Ureter (tissue), 1 donor: ENCODE results near the gene HNRNPA2B1. TPM values are rescaled to one million over a fixed set of nuclear protein-coding genes. Genes with fewer than 3 reads are reported as not detected.
"Not testable (repeated sequence)": the region's sequence is repeated elsewhere in the genome, so short reads cannot be mapped to it uniquely, and the experiment has no call there.

Experiments
- DNase-seq: peaks from one replicate; pipeline ENCODE4 v3.0.0-alpha.2; 2020; ENCODE audit warnings: low spot score
- total RNA-seq: library from RNA; stranded (reverse); gene quantifications from one replicate; pipeline ENCODE4 v1.2.4, GENCODE V29; 2023
- donor health status: DM: yes; HTN: yes; CAD: no.

The HNRNPA2B1 gene
- total RNA-seq, 1 donor from 2014 or later = 409 TPM

GRCh38 chr7:26185131-26185843 is 15.3 kb downstream of the HNRNPA2B1 start:
- DNase-seq = no peak

- not testable (repeated sequence) for DNase-seq
These were observed 16.1 kb downstream of the HNRNPA2B1 start for GRCh38 chr7:26184281-26185101.

- no peak for DNase-seq
These were observed 16.8 kb downstream of the HNRNPA2B1 start for GRCh38 chr7:26183545-26184280.

- no peak for DNase-seq
These were observed 17.8 kb downstream of the HNRNPA2B1 start for GRCh38 chr7:26182706-26183105.

GRCh38 chr7:26182283-26182682 is 18.3 kb downstream of the HNRNPA2B1 start:
- DNase-seq = no peak

- DNase-seq = no peak
These were observed 18.9 kb downstream of the HNRNPA2B1 start for GRCh38 chr7:26181474-26182227.

- no peak for DNase-seq
These were observed 19.8 kb downstream of the HNRNPA2B1 start for GRCh38 chr7:26180792-26181198.

- no peak for DNase-seq
These were observed 20.6 kb downstream of the HNRNPA2B1 start for GRCh38 chr7:26179826-26180497.

- DNase-seq = no peak
These were observed 21.1 kb downstream of the HNRNPA2B1 start for GRCh38 chr7:26179422-26179821.

- DNase-seq = no peak
These were observed 22.1 kb downstream of the HNRNPA2B1 start for GRCh38 chr7:26178272-26178960.

- DNase-seq = not testable (repeated sequence)
These were observed 23.3 kb downstream of the HNRNPA2B1 start for GRCh38 chr7:26177269-26177668.

- not testable (repeated sequence) for DNase-seq
These were observed 23.9 kb downstream of the HNRNPA2B1 start for GRCh38 chr7:26176696-26177095.

GRCh38 chr7:26175903-26176302 is 24.6 kb downstream of the HNRNPA2B1 start:
- not testable (repeated sequence) for DNase-seq

- no peak for DNase-seq
These were observed 28.5 kb downstream of the HNRNPA2B1 start for GRCh38 chr7:26172048-26172447.

- no peak for DNase-seq
These were observed 28.9 kb downstream of the HNRNPA2B1 start for GRCh38 chr7:26171601-26172000.

- DNase-seq = no peak
These were observed 29.9 kb downstream of the HNRNPA2B1 start for GRCh38 chr7:26170663-26171062.

GRCh38 chr7:26169271-26169670 is 31.3 kb downstream of the HNRNPA2B1 start:
- no peak for DNase-seq

- DNase-seq = no peak
These were observed 32.0 kb downstream of the HNRNPA2B1 start for GRCh38 chr7:26168458-26169023.

GRCh38 chr7:26167303-26167934 is 33.1 kb downstream of the HNRNPA2B1 start:
- no peak for DNase-seq
